GM21619 (cell line): ENCODE results near the gene ZCCHC9.
"Not testable (repeated sequence)": the region's sequence is repeated elsewhere in the genome, so short reads cannot be mapped to it uniquely, and the experiment has no call there.

Source experiments
- ATAC-seq: cut with Tn5 transposase; IDR thresholded peaks from one replicate; pipeline ENCODE4 v1.9.1; 2021; ENCODE audit not compliant: unreplicated experiment

Gene ZCCHC9, protein sequence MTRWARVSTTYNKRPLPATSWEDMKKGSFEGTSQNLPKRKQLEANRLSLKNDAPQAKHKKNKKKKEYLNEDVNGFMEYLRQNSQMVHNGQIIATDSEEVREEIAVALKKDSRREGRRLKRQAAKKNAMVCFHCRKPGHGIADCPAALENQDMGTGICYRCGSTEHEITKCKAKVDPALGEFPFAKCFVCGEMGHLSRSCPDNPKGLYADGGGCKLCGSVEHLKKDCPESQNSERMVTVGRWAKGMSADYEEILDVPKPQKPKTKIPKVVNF

DNA sequence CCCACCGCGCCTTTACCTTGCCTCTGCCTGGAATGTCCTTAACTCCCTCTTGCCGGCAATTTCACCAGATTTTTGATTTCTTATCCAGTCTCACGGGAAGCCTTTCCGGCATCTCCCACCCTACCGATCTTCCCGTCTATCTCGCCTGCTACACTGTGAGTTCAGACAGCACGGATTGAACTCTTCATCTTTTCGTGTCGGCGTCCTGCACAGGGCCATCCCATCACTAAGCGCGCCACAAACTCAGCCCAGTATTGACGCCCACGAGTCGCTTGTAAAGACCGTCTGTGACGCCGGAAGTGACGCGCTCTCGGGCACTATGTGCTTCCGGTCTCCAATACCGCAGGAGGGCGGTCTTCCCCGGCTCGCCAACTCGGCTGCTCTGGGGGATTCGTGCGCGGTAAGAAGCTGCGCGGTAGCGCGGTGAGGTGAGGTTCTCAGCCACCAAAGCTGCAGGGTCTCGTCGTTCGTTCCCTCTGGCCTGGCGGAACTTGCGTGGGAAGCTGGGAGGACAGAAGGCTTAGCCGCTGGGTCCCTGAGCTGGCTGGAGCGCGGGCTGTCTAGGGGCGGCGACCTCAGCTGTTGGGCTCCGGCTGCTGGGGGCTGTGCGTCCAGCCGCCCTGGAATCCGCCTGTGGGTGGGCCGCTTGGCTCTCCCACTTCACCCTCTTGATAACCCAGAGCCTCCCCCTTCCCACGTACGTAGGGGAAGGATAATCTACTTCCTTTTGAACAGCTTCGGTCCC, at the start of gene ZCCHC9:
ZCCHC9 (plus strand) TSS at position 317 of the 745 bp plus-strand sequence. CDS start 3,171 bp downstream, outside the sequence.
- ATAC-seq = peak; percentile 96

DNA sequence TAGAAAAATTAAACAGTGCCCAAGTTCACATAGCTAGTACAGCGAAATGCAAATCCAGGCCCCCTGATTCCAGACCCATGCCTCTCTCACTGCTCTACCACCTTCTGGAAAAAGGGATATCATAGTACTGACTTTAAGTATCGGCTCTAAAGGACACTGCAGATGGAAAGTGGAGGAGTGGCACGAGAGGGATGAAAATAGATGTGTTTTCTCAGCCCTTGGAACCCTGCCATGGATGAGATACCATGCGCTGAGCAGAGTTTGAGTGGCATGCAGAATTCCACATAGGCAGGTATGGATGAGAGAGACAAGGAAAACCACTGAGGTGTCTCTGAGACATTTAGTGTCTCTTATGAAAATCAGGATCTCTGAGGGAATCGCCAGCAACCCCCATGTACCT, 49.5 kb upstream of the ZCCHC9 start:
- no peak for ATAC-seq

- no peak for ATAC-seq
These were observed 48.5 kb upstream of the ZCCHC9 start for GRCh38 chr5:81252904-81253303.

DNA sequence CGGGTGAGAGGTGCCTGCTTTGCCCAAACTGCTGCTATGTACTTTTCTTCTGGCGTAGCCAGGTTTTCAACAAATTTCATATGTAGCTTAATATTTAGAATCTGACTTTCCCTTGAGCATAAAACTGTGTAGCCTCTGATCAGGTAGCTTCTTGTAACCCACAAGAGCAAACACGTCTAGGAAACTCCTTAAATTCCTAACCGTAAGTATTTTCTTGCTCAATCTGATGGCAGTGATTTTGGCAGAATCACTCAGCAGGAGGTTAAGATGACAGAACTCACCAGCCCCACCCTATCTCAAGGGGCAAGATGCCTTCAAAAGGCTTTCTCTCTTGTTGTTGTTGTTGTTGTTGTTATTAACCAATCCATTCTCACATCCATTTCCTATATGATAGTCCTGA, 47.5 kb upstream of the ZCCHC9 start:
- ATAC-seq = no peak

- ATAC-seq = no peak
These were observed 46.4 kb upstream of the ZCCHC9 start for GRCh38 chr5:81254886-81255559.

- ATAC-seq = no peak
These were observed 44.6 kb upstream of the ZCCHC9 start for GRCh38 chr5:81256766-81257165.

- not testable (repeated sequence) for ATAC-seq
These were observed 38.6 kb upstream of the ZCCHC9 start for GRCh38 chr5:81262796-81263195.

DNA sequence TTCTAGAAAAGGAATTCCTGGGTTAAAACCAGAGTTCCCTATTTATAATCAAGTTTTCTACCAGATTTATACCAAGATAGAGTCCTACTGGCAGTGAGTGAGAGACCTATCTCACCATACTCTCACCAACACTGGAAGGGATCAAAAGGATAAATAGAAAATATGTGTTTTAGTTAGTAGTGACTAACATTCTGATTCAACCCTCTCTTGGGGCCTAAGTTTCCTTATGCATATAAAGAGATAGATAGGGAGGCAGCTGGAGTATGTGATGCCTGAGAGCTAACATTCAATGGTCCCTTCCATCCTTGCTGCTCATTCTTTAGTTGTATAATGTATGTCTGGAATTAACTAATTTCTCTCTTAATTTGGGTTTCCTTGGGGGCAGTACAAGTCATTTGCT, 36.3 kb upstream of the ZCCHC9 start:
- ATAC-seq = no peak

DNA sequence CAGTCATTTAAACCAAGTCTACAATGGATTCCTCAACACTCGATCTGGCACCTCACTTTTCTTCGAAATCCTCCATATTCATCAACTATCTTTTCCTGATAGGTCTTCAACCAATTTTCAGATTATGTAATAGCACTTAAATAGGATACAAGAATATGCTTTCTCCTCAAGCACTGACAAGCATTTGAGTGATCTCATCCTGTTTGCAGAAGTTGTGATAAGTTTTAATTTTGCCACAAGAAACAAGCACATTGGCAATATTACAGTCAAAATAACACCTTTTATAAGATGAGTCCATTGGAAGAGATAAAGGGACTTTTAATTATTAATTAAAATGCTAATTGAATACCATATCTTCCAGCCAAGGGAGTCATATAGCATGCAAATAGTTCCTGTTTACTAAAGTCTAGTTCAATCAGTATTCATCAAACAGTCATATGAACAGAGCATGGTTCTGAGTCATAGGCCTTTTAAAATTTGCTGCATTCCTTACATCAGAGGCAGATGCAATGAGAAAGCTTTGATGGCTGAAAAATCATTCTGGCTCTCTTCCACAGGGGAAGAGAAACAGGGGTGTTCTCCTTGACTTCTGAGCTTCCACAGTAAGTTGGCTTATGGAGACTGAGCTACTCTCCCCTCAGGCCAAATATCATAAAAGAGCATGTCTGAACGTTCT, 32.7 kb upstream of the ZCCHC9 start:
- no peak for ATAC-seq

DNA sequence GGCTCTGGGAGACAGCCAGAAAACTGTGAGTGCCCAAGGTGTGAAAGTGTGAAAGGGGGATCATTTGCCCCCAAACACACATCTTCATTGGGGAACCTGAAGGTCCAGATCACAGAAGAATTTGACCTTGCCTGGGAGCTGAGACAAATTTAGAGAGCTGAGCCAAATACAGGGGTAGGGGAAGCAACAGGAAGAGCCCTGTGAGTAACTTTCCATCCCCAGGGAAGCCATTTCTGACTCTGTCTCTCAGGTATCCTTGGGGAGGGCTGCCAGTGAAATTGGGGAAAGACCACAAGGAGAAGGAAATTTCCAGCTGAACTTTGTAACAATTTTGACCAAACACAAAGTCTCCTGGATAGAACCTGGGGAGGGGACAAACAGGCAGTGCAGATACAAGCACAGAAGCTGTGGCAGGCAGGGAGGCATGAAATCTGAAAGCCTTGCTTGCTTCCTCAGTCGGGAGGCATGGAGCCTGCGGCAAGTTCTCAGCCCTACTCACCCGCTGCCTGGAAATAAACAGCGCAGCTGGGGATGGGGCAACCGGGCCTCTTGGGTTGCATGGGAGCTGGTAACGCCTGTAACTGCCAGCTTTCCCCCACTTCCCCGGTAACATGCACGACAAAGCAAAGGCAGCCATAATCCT, 31.5 kb upstream of the ZCCHC9 start:
- ATAC-seq = no peak

GRCh38 chr5:81270394-81271027, 30.9 kb upstream of the ZCCHC9 start:
- ATAC-seq = not testable (repeated sequence)

GRCh38 chr5:81283976-81284375, 17.4 kb upstream of the ZCCHC9 start:
- no peak for ATAC-seq

GRCh38 chr5:81286059-81286617, 15.2 kb upstream of the ZCCHC9 start:
- no peak for ATAC-seq

DNA sequence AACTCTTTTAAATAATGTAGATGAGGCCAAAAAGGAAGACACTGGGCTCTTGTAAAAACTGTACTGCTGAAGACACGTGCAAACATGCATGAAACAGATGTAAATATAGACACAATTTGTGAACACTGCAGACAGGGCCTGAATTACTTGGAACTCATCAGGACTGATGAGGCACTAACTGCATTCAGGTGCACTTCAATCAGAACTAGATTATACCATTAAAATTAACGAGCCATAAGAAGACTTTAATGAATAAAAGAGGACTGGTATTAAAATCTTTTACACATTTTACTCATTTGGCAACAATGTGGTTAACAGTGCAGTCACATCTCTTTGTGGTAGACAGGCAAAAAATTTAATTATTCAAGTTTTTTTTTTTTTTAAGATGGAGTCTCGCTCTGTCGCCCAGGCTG, 13.4 kb upstream of the ZCCHC9 start:
- no peak for ATAC-seq

DNA sequence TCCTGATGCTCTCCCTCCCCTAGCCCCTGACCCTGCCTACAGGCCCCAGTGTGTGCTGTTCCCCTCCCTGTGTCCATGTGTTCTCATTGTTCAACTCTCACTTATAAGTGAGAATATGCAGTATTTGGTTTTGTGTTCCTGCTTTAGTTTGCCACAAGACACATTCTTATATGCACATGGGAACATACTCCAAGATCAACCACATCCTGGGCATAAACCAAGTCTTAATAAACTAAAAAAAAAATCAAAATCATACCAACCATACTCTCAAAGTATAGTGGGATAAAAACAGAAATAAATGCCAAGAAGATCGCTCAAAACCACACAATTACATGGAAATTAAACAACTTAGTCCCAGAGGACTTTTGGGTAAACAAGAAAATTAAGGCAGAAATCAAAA, 11.2 kb upstream of the ZCCHC9 start:
- ATAC-seq = no peak

- no peak for ATAC-seq
These were observed 9.3 kb upstream of the ZCCHC9 start for GRCh38 chr5:81292130-81292529.

- ATAC-seq = not testable (repeated sequence)
These were observed 7.4 kb upstream of the ZCCHC9 start for GRCh38 chr5:81294021-81294420.

- ATAC-seq = no peak
These were observed 3.9 kb upstream of the ZCCHC9 start for GRCh38 chr5:81297531-81297930.

- no peak for ATAC-seq
These were observed 491 bp upstream of the ZCCHC9 start for GRCh38 chr5:81300921-81301270.

GRCh38 chr5:81302596-81302995, 1.2 kb downstream of the ZCCHC9 start:
- no peak for ATAC-seq
